Testis (tissue), 3 donors: ENCODE measurements around the gene ARHGDIG. TPM values are rescaled to one million over a fixed set of nuclear protein-coding genes. Genes with fewer than 3 reads are reported as not detected.

Experiments
- DNase-seq: peaks from one replicate; pipeline ENCODE4 v3.0.0-alpha.2; 2019
- H3K27ac ChIP-seq, 2 donors: fragments of 200-600 bp; sonication (generic); one replicate each; pipeline ENCODE4 v1.5.1; 2019
- H3K27me3 ChIP-seq: fragments of 200-600 bp; sonication (generic); one replicate; pipeline ENCODE4 v1.5.1; 2019
- H3K36me3 ChIP-seq: fragments of 200-600 bp; sonication (generic); one replicate; pipeline ENCODE4 v1.5.1; 2017; ENCODE audit warnings: low read depth; ENCODE audit errors: missing control alignments
- H3K4me1 ChIP-seq: fragments of 200-600 bp; sonication (generic); one replicate; pipeline ENCODE4 v1.5.1; 2019
- H3K4me3 ChIP-seq, 2 donors: fragments of 200-600 bp; sonication (generic); one replicate each; pipeline ENCODE4 v1.5.1; 2017 to 2019
- H3K9me3 ChIP-seq: fragments of 200-600 bp; sonication (generic); one replicate; pipeline ENCODE4 v1.5.1; 2017
- POLR2A ChIP-seq: fragments of 450-650 bp; IDR thresholded peaks from one replicate; pipeline ENCODE4 v1.6.1; 2017; ENCODE audit warnings: antibody characterized with exemption, mild to moderate bottlenecking, moderate library complexity
- WGBS, 2 donors: methylation state at CpG; one replicate each; pipeline ENCODE4 v1.1.5; 2018; 5-methylcytosine and 5-hydroxymethylcytosine counted together
- intact Hi-C: fragments of 100-400 bp; cut with DNase I; formaldehyde crosslinking; loops from one replicate; pipeline ENCODE4 v1.15.1; 2023; ENCODE audit warnings: low total_unique reads
- polyA plus RNA-seq: library from polyadenylated mRNA; stranded (reverse); fragments of 350-450 nt; fragmentation: Illumina TruSeq; extraction: RNeasy Lipid Tissue Mini Kit (QIAGEN cat#74804); gene quantifications from one replicate; pipeline ENCODE4 v1.2.3, GENCODE V29; 2014; ENCODE audit warnings: low read depth, low replicate concordance; ENCODE audit not compliant: insufficient read depth
- total RNA-seq, 2 donors: library from RNA; depleted of rRNA; stranded (reverse); fragments of >200 nt; gene quantifications; one replicate each; pipeline ENCODE4 v1.2.3, GENCODE V29; 2016
- TF ChIP-seq, protein P1 (sequence below), 3 experiments: fragments of 450-650 bp in 2 of 3; fragments of 200-600 bp in 1 of 3; sonication (generic) in 1 of 3; IDR thresholded peaks; one replicate each; pipeline ENCODE4 v1.5.1; 2016 to 2019; ENCODE audit warnings: antibody characterized with exemption in 3 of 3, mild to moderate bottlenecking in 2 of 3, moderate library complexity in 1 of 3

Gene ARHGDIG
- total and polyA plus RNA-seq, 3 donors from 2014 or later = 2.9 to 7.7 (median 6.6) TPM

DNA sequence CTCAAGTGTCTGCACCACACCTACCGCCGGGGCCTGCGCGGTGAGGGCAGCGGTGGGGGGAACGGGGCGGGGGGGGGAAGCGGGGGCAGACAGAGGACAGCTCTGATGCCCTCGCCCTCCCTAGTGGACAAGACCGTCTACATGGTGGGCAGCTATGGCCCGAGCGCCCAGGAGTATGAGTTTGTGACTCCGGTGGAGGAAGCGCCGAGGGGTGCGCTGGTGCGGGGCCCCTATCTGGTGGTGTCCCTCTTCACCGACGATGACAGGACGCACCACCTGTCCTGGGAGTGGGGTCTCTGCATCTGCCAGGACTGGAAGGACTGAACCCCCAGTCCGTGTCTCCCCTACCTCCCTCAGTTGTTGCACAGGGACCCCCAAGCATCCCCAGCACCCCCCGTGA lies 2.1 kb downstream of the ARHGDIG start:
- no peak for DNase-seq
- Histone ChIP-seq H3K36me3 (no peaks in the 10 kb centered on the region), H3K4me3 (no peak overlapping the region), H3K4me1 (no peaks in the 10 kb centered on the region), H3K9me3 (no peaks in the 10 kb centered on the region), H3K27me3 (no peaks in the 10 kb centered on the region), H3K27ac (no peak overlapping the region)
- 88 to 89% methylated on average over 9 to 21 of the region's 22 CpGs for WGBS, 2 donors
- intact Hi-C loops = no loop called here
- TF ChIP-seq, protein P1, sequence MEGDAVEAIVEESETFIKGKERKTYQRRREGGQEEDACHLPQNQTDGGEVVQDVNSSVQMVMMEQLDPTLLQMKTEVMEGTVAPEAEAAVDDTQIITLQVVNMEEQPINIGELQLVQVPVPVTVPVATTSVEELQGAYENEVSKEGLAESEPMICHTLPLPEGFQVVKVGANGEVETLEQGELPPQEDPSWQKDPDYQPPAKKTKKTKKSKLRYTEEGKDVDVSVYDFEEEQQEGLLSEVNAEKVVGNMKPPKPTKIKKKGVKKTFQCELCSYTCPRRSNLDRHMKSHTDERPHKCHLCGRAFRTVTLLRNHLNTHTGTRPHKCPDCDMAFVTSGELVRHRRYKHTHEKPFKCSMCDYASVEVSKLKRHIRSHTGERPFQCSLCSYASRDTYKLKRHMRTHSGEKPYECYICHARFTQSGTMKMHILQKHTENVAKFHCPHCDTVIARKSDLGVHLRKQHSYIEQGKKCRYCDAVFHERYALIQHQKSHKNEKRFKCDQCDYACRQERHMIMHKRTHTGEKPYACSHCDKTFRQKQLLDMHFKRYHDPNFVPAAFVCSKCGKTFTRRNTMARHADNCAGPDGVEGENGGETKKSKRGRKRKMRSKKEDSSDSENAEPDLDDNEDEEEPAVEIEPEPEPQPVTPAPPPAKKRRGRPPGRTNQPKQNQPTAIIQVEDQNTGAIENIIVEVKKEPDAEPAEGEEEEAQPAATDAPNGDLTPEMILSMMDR (IDR thresholded peaks at IDR 0.05) = no peak
- no peak for TF ChIP-seq POLR2A

DNA sequence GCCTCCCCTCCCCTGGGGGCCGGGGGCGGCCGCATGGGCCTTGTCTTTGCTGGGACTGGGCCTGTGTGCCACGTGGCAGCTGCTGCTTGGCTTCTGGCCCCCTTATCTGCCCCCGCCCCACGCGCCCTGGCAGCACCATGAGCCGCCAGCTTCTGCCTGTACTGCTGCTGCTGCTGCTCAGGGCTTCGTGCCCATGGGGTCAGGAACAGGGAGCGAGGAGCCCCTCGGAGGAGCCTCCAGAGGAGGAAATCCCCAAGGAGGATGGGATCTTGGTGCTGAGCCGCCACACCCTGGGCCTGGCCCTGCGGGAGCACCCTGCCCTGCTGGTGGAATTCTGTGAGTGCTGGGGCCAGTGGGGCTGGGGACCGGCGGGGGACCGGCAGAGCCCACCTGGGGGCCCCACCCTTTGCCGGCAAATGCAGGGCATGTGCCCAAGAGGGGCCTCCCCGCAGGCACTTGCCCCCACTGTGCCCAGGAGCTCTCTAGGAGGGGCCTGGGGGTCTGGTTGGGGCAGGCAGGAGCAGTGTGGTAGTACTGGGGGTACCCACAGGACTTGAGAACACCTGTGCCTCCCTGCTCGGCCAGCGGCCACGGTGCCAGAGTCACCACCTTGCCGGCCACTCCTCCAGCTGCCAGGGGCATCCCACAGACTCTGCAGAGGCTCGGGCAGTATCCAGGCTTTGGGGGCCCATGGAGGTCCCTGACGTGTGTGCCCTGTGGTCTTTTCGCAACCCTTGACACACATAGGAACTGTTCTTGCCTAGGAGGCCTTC lies 2.8 kb downstream of the ARHGDIG start, which contains the start of gene PDIA2:
PDIA2 (plus strand) TSS at position 132 of the 773 bp plus-strand sequence; CDS start at position 138, 6 bp downstream.
- TF ChIP-seq POLR2A = no peak
- TF ChIP-seq, protein P1 (IDR thresholded peaks at IDR 0.05) = no peak
- intact Hi-C loops = no loop called here
- 75 to 77% methylated on average over 2 to 25 of the region's 25 CpGs for WGBS, 2 donors

DNA sequence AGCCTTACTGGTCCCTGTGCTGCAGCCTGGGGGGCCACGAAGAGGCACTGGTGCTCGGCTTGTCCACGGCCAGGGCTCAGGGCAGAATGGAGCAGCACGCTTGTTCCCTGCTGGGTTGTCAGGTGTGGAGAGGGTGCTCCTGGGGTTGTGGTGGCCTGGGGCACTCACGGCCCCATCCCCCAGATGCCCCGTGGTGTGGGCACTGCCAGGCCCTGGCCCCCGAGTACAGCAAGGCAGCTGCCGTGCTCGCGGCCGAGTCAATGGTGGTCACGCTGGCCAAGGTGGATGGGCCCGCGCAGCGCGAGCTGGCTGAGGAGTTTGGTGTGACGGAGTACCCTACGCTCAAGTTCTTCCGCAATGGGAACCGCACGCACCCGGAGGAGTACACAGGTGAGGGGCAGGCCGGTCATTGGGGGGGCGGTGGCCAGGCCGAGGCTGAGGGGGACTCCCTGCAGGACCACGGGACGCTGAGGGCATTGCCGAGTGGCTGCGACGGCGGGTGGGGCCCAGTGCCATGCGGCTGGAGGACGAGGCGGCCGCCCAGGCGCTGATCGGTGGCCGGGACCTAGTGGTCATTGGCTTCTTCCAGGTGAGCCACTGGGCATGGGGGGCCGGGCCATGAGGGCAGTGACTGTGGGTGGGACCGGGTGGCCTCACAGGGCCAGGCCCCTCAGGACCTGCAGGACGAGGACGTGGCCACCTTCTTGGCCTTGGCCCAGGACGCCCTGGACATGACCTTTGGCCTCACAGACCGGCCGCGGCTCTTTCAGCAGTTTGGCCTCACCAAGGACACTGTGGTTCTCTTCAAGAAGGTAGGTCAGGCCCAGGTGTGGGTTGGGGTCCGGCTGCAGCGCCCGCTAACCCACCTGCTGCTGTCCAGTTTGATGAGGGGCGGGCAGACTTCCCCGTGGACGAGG lies 4.1 kb downstream of the ARHGDIG start:
- TF ChIP-seq POLR2A = no peak
- TF ChIP-seq, protein P1 (IDR thresholded peaks at IDR 0.05) = no peak
- Histone ChIP-seq H3K27ac (no peak overlapping the region), H3K4me3 (no peak overlapping the region), H3K36me3 (no peaks in the 10 kb centered on the region), H3K4me1 (no peaks in the 10 kb centered on the region), H3K27me3 (no peaks in the 10 kb centered on the region), H3K9me3 (no peaks in the 10 kb centered on the region)
- no peak for DNase-seq
- intact Hi-C loops = no loop called here
- WGBS, 2 donors = 91 to 94% methylated on average over 19 to 52 of the region's 52 CpGs

More for the DNA sequence above, 2.8 kb downstream of the ARHGDIG start, which contains the start of gene PDIA2:
- Histone ChIP-seq H3K4me3 (no peak within 1 kb of the TSS), H3K27me3 (no peaks in the 10 kb centered on the region), H3K27ac (no peak within 1 kb of the TSS), H3K4me1 (no peaks in the 10 kb centered on the region), H3K36me3 (no peaks in the 10 kb centered on the region), H3K9me3 (no peaks in the 10 kb centered on the region)
- DNase-seq = no peak

DNA sequence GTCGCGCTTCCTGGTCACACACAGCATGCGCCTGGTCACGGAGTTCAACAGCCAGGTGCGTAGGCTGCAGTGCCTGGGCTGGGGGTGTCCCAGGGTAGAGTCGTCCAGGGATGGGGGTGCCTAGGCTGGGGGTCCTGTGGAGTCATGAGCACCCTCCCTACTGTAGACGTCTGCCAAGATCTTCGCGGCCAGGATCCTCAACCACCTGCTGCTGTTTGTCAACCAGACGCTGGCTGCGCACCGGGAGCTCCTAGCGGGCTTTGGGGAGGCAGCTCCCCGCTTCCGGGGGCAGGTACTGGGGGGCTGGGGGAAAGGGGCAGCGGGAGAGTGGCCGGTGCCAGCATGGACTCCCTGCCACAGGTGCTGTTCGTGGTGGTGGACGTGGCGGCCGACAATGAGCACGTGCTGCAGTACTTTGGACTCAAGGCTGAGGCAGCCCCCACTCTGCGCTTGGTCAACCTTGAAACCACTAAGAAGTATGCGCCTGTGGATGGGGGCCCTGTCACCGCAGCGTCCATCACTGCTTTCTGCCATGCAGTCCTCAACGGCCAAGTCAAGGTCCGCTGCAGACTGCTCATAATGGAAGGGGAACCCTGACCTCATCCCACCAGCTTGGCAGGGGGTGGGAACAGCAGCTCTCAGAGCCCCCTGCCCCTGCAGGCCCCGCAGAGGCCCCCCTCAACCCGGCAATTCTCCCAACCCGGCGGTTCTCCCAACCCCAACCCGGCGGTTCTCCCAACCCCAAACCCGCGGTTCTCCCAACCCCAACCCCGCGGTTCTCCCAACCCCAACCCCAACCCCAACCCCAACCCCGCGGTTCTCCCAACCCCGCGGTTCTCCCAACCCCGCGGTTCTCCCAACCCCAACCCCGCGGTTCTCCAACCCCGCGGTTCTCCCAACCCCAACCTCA lies 5.0 kb downstream of the ARHGDIG start:
- TF ChIP-seq, protein P1 (IDR thresholded peaks at IDR 0.05) = no peak
- TF ChIP-seq POLR2A = no peak
- H3K4me3 ChIP-seq = no peak overlapping the region
- no peak overlapping the region for H3K27ac ChIP-seq
- intact Hi-C loops = no loop called here
- H3K27me3 ChIP-seq = no peaks in the 10 kb centered on the region
- H3K4me1 ChIP-seq = no peaks in the 10 kb centered on the region
- no peaks in the 10 kb centered on the region for H3K36me3 ChIP-seq
- DNase-seq = no peak
- 94% methylated on average over 38 to 48 of the region's 48 CpGs for WGBS, 2 donors
- no peaks in the 10 kb centered on the region for H3K9me3 ChIP-seq
